ENCODE data around the gene ZNF408.

Gene ZNF408

DNA sequence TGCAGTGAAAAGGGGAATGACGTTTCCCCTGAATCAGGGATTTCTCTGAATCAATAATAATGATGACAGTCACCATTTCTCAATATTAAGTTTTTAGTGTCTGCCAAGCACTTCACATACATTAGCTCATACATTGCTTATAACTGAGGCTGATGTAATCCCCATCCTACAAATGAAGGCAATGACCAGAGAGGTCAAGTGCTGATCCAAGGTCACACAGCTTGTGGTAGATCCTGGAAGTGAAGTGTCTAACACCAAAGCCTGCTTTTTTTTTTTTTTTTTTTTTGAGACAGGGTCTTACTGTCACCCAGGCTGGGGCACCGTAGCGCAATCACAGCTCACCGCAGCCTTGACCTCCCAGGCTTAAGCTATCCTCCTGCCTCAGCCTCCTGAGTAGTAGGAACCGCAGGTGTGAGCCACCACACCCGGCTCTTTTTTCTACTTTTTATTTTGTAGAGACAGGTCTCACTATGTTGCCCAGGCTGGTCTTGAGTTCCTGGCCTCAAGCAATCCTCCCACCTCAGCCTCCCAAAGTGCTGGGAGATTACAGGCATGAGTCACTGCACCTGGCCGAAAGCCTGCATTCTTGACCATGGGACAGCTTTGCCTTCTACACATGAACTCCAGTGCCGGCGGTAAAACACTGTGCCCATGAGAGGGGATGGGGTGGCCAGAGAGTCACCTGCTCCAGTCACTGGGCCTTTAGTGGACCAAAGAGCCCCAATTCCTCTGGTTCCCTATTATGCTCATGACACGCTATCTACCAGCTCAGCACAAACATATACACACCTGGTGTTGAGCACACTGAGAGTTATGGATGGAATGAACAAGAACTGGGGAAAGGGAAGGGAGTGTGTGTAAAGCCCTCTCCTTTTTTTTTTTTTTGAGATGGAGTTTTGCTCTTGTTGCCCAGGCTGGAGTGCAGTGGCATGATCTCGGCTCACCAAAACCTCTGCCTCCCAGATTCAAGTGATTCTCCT is 17.8 kb upstream of the ZNF408 start:
- TF ChIP-seq, protein P1, sequence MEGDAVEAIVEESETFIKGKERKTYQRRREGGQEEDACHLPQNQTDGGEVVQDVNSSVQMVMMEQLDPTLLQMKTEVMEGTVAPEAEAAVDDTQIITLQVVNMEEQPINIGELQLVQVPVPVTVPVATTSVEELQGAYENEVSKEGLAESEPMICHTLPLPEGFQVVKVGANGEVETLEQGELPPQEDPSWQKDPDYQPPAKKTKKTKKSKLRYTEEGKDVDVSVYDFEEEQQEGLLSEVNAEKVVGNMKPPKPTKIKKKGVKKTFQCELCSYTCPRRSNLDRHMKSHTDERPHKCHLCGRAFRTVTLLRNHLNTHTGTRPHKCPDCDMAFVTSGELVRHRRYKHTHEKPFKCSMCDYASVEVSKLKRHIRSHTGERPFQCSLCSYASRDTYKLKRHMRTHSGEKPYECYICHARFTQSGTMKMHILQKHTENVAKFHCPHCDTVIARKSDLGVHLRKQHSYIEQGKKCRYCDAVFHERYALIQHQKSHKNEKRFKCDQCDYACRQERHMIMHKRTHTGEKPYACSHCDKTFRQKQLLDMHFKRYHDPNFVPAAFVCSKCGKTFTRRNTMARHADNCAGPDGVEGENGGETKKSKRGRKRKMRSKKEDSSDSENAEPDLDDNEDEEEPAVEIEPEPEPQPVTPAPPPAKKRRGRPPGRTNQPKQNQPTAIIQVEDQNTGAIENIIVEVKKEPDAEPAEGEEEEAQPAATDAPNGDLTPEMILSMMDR (IDR thresholded peaks at IDR 0.05; ENCODE audit: insufficient read depth, low read length, missing control alignments): no peak
- H3K4me3 ChIP-seq (ENCODE audit: low read depth, low read length): no peak overlapping the region
- ChIA-PET CTCF (interaction anchor here (1.6 to 1.9 kb wide), 3 partner anchors 9 to 12 kb away, joined by 5 to 7 read pairs (median 5); no protein-coding TSS in a partner anchor), POLR2A (no interaction called here)
- no peak for DNase-seq (ENCODE audit: low read depth, low spot score)

DNA sequence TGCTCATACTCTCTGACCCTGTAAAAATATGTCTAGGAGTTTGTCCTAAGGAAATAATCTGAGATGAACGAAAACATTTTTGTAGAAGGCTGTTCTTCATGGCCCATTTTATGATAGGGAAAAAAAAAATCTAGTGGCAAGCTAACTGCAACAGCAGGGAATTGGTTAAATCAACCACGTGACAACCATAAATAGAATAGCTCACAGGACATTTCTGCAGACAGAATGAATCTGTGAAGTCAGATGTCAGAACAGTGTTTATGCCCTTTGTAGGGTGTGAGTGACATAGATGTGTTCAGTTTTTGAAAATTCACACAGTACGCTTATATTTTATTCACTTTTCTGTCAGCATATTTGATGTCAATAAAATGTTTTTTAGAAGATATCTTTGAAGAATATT is 16.5 kb upstream of the ZNF408 start:
- TF ChIP-seq, protein P1 (IDR thresholded peaks at IDR 0.05; ENCODE audit: insufficient read depth, low read length, missing control alignments): no peak
- no peak for DNase-seq (ENCODE audit: low read depth, low spot score)
- H3K4me3 ChIP-seq (ENCODE audit: low read depth, low read length): no peak overlapping the region
- ChIA-PET CTCF (interaction anchor here (0.7 to 1.9 kb wide), 4 partner anchors 10 to 155 kb away, joined by 3 to 7 read pairs (median 5); no protein-coding TSS in a partner anchor), POLR2A (no interaction called here)

DNA sequence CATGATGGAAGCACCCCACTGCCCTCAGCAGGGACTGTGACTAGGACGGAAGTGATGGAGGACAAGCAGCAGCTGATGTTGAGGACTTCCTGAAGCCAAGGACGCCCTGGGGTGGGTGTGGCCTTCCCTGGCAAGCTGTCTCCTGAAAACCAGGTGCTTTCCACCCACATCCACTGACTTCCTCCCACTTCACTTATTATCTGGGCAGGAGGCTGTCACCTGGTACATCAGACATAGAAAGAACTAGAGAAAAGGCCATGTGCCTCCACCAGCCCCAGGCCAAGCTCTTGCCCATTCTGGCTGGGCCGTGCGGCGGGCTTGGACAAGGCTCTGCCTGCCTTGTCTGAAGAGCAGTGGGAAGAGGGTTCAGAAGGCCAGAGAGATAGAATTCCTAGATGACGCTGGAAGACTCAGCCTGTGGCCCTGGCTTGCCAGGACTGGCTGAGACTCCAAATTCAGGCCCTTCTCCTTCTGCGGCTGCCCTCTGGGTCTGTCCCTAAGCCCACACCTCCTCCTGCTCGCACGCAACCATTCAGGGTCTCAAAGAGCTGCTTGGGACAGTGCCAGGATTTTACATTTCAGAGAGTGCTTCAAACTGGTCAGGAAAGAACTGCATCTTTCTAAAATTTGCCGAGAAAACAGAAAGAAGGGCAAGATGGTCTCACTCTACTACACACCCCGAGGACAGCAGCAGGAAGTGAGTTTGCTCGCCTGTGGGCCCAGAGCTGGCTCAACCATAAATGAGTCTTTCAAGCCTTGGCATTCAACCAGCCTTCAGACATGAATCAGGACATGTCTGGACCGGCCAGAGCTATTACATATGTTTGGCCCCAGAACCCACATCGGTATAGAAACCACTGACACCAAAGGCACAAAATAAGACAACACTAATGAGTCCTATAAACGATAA is 13.7 kb upstream of the ZNF408 start:
- CTCF ChIA-PET: interaction anchor here (0.6 to 1.0 kb wide), 4 partner anchors 8 to 320 kb away, joined by 3 to 4 read pairs (median 3); no protein-coding TSS in a partner anchor
- TF ChIP-seq, protein P1 (IDR thresholded peaks at IDR 0.05; ENCODE audit: insufficient read depth, low read length, missing control alignments): no peak
- H3K4me3 ChIP-seq (ENCODE audit: low read depth, low read length): no peak overlapping the region
- no peak for DNase-seq (ENCODE audit: low read depth, low spot score)
- POLR2A ChIA-PET: interaction anchor here (1.3 to 1.6 kb wide), 3 partner anchors 9 to 13 kb away, joined by 3 to 7 read pairs (median 7); partner anchors contain the start of genes ARHGAP1 and ZNF408

DNA sequence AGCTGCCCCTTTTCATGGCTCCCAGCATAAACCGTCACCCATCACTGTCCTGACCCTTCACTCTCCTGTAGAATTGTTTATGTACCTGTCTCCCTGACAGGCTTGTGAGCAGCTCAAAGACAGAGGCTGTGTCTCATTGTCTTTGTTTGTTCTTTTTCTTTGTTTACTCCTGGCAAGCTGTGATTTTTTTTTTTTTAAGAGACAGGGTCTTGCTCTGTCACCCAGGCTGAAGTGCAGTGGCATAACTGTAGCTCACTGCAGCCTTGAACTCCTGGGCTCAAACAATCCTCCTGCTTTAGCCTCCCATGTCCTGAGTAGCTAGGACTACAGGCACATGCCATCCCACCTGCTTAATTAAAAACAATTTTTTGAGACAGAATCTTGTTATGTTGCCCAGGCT is 10.1 kb upstream of the ZNF408 start:
- TF ChIP-seq, protein P1 (IDR thresholded peaks at IDR 0.05; ENCODE audit: insufficient read depth, low read length, missing control alignments): no peak
- POLR2A ChIA-PET: interaction anchor here (0.5 kb wide), 1 partner anchor 468 kb away, joined by 3 read pairs; no protein-coding TSS in a partner anchor
- H3K4me3 ChIP-seq (ENCODE audit: low read depth, low read length): no peak overlapping the region
- no peak for DNase-seq (ENCODE audit: low read depth, low spot score)
- CTCF ChIA-PET: interaction anchor here (1.4 kb wide), 1 partner anchor 25 kb away, joined by 3 read pairs; no protein-coding TSS in a partner anchor

DNA sequence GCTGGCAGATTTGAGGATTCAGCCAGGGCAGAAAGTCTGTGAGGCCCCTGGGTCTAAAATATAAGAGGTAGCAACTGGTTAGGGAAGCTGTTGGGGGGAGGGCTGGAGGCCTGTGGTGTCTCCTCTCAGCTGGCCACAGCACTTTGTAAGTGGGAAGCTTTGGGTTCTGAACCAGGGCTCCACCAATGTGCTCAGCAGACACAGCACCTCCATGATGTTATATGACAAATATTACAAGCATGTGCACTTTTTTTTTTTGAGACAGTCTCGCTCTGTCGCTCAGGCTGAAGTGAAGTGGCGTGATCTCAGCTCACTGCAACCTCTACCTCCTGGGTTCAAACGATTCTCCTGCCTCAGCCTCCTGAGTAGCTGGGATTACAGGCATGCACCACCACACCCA is 8.4 kb upstream of the ZNF408 start:
- TF ChIP-seq, protein P1 (IDR thresholded peaks at IDR 0.05; ENCODE audit: insufficient read depth, low read length, missing control alignments): no peak
- ChIA-PET CTCF (no interaction called here), POLR2A (interaction anchor here (0.6 kb wide), 1 partner anchor 8 kb away, joined by 3 read pairs; the partner anchor contains the start of genes ARHGAP1 and ZNF408)
- H3K4me3 ChIP-seq (ENCODE audit: low read depth, low read length): no peak overlapping the region
- no peak for DNase-seq (ENCODE audit: low read depth, low spot score)
